Skeletal muscle cell (primary cell): ENCODE measurements around the gene SLCO4A1.

Experiments used
- DNase-seq: peaks from one replicate; pipeline ENCODE4 v3.0.0-alpha.2; 2010; ENCODE audit warnings: low read depth
- H3K4me3 ChIP-seq: 2 replicates; pipeline ENCODE4 v1.5.1; 2011; ENCODE audit warnings: low read depth, mild to moderate bottlenecking, control low read depth, low read length, moderate library complexity

The SLCO4A1 gene

DNA sequence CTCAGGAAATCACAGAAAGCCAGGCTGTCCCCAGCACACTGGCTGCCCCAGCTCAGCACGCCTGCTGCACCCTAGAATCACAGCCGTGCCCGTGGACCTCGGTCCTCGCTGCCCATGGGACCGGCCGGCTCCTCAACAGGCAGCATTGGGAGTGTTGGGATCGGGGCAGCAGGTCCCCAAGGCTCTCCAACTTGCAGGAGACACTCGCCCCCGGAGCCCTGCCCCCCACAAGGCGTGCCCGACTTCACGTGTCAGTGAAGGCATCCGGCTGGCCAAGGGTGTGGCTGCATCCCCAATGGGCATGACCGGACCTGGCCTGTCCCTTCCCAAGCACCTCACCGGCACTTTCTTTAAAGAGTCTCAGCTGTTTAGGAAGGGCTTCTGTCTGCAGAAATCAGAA lies 63.3 kb downstream of the SLCO4A1 start:
- DNase-seq, result no peak
- no peak overlapping the region for H3K4me3 ChIP-seq

DNA sequence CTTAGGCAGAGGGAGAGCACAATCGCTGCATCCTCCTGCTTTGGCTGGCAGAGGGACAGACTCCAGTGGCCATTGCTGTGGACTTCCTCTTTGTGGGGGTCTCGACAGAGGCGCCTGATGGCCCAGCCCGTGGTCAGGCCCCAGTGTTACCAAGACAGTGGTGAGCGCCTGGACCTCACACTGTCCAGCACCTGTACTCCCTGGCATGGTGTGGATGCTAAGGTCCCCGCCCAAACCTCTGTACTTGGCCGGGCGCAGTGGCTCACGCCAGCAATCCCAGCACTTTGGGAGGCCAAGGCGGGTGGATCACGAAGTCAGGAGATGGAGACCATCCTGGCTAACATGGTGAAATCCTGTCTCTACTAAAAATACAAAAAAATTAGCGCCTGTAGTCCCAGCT lies 64.0 kb downstream of the SLCO4A1 start:
- DNase-seq, result no peak
- no peak overlapping the region for H3K4me3 ChIP-seq

GRCh38 chr20:62706857-62707256 lies 64.6 kb downstream of the SLCO4A1 start:
- DNase-seq, result no peak
- no peak overlapping the region for H3K4me3 ChIP-seq

DNA sequence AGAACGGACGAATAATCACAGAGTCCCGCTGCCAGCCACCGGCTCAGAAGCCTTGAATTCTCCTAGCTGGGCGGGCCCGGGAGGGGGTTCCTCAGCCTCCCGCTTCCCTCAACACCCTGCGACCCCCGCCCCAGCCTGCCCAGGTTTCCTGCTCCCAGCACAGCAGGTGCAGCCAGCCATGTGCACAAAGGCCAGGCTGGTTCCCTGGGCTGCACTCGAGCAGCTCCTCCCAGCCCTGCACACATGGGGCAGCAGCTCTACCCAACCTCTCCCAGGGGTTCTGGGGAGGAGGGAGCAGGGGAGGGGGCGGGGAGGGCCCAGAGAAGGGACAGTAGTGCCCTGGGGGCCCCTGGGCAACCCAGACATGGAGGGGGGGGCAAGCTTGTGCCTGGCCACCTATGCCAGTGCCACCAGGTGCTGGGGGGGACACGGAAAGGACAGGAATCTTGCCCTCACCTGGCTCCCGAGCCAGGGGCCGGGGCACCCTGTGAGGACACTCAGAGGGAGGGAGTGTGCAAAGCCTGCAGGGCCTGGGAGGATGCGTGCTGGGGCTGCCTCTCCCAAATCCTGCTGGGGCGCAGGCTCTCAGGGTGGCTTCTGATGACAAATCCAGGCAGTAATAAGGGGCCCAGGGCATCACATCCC lies 65.1 kb downstream of the SLCO4A1 start:
- no peak for DNase-seq
- H3K4me3 ChIP-seq, result no peak overlapping the region

DNA sequence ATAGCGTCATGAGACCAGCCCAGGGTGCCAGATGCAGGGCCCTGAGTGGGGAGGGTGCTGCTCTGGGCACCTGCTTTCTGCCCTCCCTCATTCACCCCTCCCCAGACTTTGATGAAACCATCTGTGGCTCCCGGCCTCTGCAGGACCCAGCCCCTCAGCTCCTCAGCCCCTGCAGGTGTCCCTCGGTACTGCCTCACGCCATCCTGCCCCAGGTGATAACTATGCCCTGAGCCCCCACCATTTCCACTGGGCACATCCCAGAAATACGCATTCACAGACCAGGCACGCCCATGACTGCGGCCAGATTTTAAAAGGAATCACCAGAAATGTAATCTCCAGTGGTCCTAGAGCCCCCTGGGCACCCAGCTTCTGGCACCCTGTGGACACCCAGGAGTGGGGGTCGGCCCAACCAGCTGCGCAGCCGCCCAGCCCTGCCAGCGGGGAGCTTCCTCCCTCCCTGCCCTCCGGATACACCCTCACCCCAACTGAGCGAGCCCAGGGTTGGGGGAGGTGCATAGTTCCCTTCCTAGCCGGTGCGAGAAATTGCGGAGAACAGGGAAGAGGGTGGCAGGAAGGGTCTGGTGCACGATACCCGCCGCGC lies 65.7 kb downstream of the SLCO4A1 start:
- no peak for DNase-seq
- no peak overlapping the region for H3K4me3 ChIP-seq

DNA sequence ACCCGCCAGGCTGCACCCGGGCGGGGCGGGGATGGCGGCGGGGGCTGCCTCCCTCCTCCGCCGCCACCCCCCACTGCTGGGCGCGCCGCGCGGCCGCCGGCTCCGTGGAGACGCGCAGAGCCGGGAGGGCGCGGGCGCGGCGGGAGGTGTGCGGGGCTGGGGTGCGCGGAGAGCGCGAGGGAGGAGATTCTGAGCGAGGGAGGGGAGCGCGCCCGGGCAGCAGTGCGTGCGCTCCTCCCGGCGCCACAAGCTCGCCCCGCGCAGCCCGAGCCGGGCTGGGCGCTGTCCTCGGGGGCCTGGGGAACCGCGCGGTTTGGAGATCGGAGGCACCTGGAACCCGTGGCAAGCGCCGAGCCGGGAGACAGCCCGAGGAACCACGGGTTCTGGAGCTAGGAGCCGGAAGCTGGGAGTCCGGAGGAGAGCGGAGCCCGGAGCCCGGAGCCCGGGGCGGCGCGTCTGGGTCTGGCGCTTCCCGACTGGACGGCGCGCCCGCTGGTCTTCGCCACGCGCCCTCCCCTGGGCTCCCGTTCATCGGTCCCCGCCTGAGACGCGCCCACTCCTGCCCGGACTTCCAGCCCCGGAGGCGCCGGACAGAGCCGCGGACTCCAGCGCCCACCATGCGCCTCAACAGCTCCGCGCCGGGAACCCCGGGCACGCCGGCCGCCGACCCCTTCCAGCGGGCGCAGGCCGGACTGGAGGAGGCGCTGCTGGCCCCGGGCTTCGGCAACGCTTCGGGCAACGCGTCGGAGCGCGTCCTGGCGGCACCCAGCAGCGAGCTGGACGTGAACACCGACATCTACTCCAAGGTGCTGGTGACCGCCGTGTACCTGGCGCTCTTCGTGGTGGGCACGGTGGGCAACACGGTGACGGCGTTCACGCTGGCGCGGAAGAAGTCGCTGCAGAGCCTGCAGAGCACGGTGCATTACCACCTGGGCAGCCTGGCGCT lies 66.6 kb downstream of the SLCO4A1 start, which contains the start of gene NTSR1:
Gene NTSR1, plus strand, starts transcription at position 246 of the 946 bp plus-strand sequence. Its CDS starts 372 bp downstream, at position 618.
- no peak for DNase-seq
- no peak within 1 kb of the TSS for H3K4me3 ChIP-seq

DNA sequence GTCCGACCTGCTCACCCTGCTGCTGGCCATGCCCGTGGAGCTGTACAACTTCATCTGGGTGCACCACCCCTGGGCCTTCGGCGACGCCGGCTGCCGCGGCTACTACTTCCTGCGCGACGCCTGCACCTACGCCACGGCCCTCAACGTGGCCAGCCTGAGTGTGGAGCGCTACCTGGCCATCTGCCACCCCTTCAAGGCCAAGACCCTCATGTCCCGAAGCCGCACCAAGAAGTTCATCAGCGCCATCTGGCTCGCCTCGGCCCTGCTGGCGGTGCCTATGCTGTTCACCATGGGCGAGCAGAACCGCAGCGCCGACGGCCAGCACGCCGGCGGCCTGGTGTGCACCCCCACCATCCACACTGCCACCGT lies 67.2 kb downstream of the SLCO4A1 start:
- H3K4me3 ChIP-seq, result no peak overlapping the region
- no peak for DNase-seq

GRCh38 chr20:62710221-62710885 lies 68.0 kb downstream of the SLCO4A1 start:
- DNase-seq, result no peak

GRCh38 chr20:62710886-62711702 lies 68.8 kb downstream of the SLCO4A1 start:
- H3K4me3 ChIP-seq, result no peak overlapping the region
- no peak for DNase-seq

More at GRCh38 chr20:62710221-62710885, 68.0 kb downstream of the SLCO4A1 start:
- H3K4me3 ChIP-seq, result no peak overlapping the region

DNA sequence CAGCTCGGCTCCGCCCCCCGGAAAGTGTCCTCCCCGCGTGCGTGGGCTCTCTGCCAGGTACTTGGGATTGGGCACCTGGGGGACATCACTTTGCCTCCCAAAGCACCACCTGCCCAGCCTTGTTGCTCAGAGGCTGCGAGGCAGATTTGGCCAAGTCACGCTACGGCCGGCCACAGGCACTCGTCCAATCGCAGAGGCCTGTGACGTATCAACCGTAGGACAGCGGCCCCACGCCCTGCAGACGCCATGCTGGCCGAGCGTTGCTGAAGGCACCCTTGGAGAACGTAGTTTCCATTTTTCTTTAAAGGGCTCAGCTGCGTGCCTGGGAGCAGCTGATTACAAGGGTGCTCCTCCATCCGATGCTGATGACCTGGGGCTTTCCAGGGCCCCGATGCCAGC lies 69.4 kb downstream of the SLCO4A1 start:
- no peak overlapping the region for H3K4me3 ChIP-seq
- no peak for DNase-seq

- DNase-seq, result no peak
- H3K4me3 ChIP-seq, result no peak overlapping the region
Measured at GRCh38 chr20:62712606-62713005, 70.3 kb downstream of the SLCO4A1 start.

GRCh38 chr20:62714006-62714405 lies 71.7 kb downstream of the SLCO4A1 start:
- H3K4me3 ChIP-seq, result no peak overlapping the region
- no peak for DNase-seq

DNA sequence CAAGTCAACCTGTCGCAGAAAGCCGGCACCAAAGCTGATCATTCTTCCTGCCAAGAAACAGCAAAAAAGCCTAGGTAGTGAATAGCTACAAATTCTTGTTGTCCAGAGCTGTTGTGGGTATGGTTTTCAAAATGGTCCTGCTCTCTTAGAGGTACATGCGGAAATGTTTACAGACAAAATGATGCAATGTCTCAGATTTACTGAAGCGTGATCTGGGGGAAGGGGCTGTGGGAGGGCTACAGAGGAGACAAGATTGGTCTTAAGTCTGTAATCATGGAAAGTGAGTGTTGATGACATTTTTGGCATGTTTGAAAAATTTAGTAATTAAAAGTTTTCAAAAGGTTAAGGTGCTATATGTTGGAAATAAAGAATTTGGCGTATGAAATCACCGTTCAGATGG lies 72.5 kb downstream of the SLCO4A1 start:
- no peak overlapping the region for H3K4me3 ChIP-seq
- DNase-seq, result no peak

DNA sequence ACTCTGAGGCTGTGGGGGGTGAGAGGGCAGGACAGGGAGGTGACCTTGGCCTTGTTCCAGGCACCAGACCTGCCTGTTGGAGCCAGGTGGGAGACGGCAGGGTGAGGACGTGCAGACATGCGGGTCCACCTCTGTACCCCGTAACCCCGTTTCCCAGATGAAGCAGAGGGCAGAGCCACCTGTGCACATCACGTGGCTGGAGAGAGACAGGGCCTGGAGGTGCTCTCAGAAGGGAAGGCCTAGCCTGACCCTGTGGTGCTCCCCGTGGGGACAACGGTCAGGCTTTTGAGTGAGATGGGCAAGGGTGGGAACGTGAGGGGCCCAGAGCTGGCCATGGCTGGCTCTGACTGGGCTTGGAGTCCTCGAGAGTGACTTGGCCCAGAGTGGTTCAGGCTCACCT lies 72.9 kb downstream of the SLCO4A1 start:
- DNase-seq, result no peak

GRCh38 chr20:62716198-62716940 lies 74.1 kb downstream of the SLCO4A1 start:
- no peak overlapping the region for H3K4me3 ChIP-seq
- no peak for DNase-seq

More for the DNA sequence above, 72.9 kb downstream of the SLCO4A1 start:
- no peak overlapping the region for H3K4me3 ChIP-seq

- no peak overlapping the region for H3K4me3 ChIP-seq
- no peak for DNase-seq
Measured at GRCh38 chr20:62716941-62717310, 74.6 kb downstream of the SLCO4A1 start.

DNA sequence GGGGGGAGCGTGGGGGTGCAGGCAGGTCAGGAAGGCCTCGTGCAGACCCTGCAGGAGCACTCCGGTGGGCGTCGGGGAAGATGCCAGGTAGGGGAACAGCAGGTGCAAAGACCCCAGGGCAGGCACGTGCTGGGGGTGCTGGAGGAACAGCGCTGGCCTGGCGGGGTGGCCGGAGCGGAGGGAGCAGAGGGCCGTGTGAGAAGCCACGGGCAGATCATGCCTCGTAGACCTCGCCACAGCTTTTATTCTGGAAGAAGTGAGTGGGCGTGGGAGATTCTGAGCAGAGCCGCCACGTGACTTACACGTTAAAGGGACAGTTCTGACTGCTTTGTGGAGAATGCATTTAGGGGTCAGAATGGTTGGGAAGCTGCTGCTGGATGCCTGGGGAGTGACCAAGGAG lies 75.6 kb downstream of the SLCO4A1 start:
- DNase-seq, result no peak
- no peak overlapping the region for H3K4me3 ChIP-seq

GRCh38 chr20:62718546-62718945 lies 76.2 kb downstream of the SLCO4A1 start:
- DNase-seq, result no peak
- no peak overlapping the region for H3K4me3 ChIP-seq
